Hepatocyte (in vitro differentiated cells): ENCODE results near the gene OR13J1. TPM values are rescaled to one million over a fixed set of nuclear protein-coding genes. Genes with fewer than 3 reads are reported as not detected.

Source experiments
- DNase-seq: peaks from one replicate; pipeline ENCODE4 v3.0.0-alpha.2; 2016; ENCODE audit warnings: low spot score
- H2AFZ ChIP-seq: fragments of 200-600 bp; sonication (generic); 2 replicates; pipeline ENCODE4 v1.6.0; 2016; ENCODE audit warnings: antibody characterized with exemption, mild to moderate bottlenecking
- H3K27ac ChIP-seq: fragments of 200-600 bp; sonication (generic); 2 replicates; pipeline ENCODE4 v1.5.1; 2016; ENCODE audit warnings: mild to moderate bottlenecking
- H3K27me3 ChIP-seq: fragments of 200-600 bp; sonication (generic); 2 replicates; pipeline ENCODE4 v1.6.1; 2016
- H3K36me3 ChIP-seq: fragments of 200-600 bp; sonication (generic); replicated peaks from 2 replicates; pipeline ENCODE4 v1.5.1; 2016; ENCODE audit warnings: low read depth; ENCODE audit not compliant: insufficient read depth
- H3K4me1 ChIP-seq: fragments of 200-600 bp; sonication (generic); 2 replicates; pipeline ENCODE4 v1.5.1; 2016; ENCODE audit warnings: mild to moderate bottlenecking, moderate library complexity; ENCODE audit not compliant: insufficient read depth
- H3K4me2 ChIP-seq: fragments of 200-600 bp; sonication (generic); 2 replicates; pipeline ENCODE4 v1.6.0; 2016
- H3K4me3 ChIP-seq: fragments of 200-600 bp; sonication (generic); 2 replicates; pipeline ENCODE4 v1.5.1; 2016; ENCODE audit warnings: mild to moderate bottlenecking
- H3K79me2 ChIP-seq: fragments of 200-600 bp; sonication (generic); 2 replicates; pipeline ENCODE4 v1.6.0; 2017; ENCODE audit warnings: mild to moderate bottlenecking
- H3K9me2 ChIP-seq: fragments of 200-600 bp; sonication (generic); replicated peaks from 2 replicates; pipeline ENCODE4 v1.6.0; 2017; ENCODE audit warnings: mild to moderate bottlenecking; ENCODE audit not compliant: insufficient read depth
- H3K9me3 ChIP-seq: fragments of 200-600 bp; sonication (generic); 2 replicates; pipeline ENCODE4 v1.5.1; 2016; ENCODE audit warnings: low read depth, mild to moderate bottlenecking
- H4K20me1 ChIP-seq: fragments of 200-600 bp; sonication (generic); 2 replicates; pipeline ENCODE4 v1.6.0; 2016; ENCODE audit warnings: mild to moderate bottlenecking; ENCODE audit not compliant: insufficient read depth, poor library complexity, severe bottlenecking
- EZH2 ChIP-seq: fragments of 200-600 bp; sonication (generic); IDR thresholded peaks from 2 replicates; pipeline ENCODE4 v1.6.1; 2016; ENCODE audit warnings: antibody characterized with exemption, mild to moderate bottlenecking, borderline replicate concordance
- EZH2phosphoT487 ChIP-seq: fragments of 200-600 bp; sonication (generic); IDR thresholded peaks from one replicate; pipeline ENCODE4 v1.6.1; 2018; ENCODE audit warnings: antibody characterized with exemption, mild to moderate bottlenecking, low read depth, moderate library complexity; ENCODE audit not compliant: unreplicated experiment, severe bottlenecking
- WGBS: methylation state at CpG from one replicate; pipeline ENCODE4 v1.1.6; 2016; ENCODE audit warnings: low lambda C conversion rate; ENCODE audit errors: missing lambda C conversion rate; 5-methylcytosine and 5-hydroxymethylcytosine counted together
- polyA plus RNA-seq: library from polyadenylated mRNA; unstranded; fragments of >200 nt; fragmentation: Nextera tagmentation; extraction: Ambion mirVana; gene quantifications from 2 replicates; pipeline ENCODE4 v1.2.1, GENCODE V29; 2016
- total RNA-seq: library from RNA; depleted of rRNA; stranded (reverse); fragments of >200 nt; gene quantifications from 2 replicates; pipeline ENCODE4 v1.2.3, GENCODE V29; 2014
- TF ChIP-seq, protein P1 (sequence below): fragments of 200-600 bp; sonication (generic); IDR thresholded peaks from 2 replicates; pipeline ENCODE4 v1.5.1; 2016; ENCODE audit warnings: antibody characterized with exemption, mild to moderate bottlenecking; ENCODE audit not compliant: poor library complexity

The OR13J1 gene
- total and polyA plus RNA-seq, 2 experiments from 2014 or later = not detected

DNA sequence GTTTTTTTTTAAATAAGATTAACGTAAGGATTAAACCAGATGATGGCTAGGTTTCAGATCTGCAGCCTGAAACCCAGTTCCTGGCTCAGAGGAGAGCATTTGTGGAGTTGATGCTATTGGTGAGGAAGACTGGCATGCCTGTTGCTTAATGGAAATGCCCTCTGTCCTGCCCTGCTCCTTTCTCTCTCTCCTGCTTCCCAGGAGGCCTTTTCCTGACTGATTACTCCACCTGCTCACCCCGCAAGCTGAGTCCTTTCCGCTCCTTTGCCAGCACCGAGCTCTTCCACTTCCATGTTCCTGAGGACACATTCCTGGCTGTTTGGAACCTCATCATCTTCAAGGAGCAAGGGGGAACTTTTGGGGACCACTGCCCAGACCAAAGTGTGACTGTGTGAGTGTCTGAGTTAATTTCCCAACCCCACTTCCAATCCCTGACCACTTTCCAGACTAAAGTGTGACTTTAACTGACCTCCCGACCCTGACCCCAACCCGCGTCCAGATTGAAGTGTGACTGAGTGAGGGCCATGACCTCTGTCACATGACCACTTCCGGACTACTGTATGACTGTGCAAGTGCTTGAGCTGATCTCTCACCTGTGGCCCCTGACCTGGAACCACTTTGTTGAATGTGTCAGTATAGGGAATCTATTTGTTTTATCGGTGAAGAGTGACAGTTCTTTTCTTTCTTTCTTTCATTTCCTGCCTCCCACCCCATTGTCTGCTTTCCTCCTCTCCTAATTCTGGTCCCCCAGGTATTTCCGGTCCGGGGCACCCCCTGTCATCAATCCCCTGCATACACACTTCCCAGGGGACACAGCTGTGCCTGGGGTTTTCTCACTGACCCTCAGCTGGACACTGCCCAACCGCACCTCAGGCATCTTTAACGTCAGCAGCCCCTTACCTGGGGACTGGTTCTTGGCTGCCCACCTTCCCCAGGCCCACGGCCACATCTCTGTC is 35.7 kb downstream of the OR13J1 start:
- peaks cover 51% of the 10 kb centered on the region for H3K4me1 ChIP-seq
- H3K9me3 ChIP-seq = no peaks in the 10 kb centered on the region
- peak overlapping the region; percentile 95 for H3K27ac ChIP-seq
- WGBS = 94% methylated on average over 14 of the region's 14 CpGs
- no peaks in the 10 kb centered on the region for H4K20me1 ChIP-seq
- peak overlapping the region; percentile 61 for H3K4me2 ChIP-seq
- no peak for DNase-seq
- H2AFZ ChIP-seq = no peak overlapping the region
- no peaks in the 10 kb centered on the region for H3K9me2 ChIP-seq
- TF ChIP-seq EZH2 (no peak), EZH2phosphoT487 (no peak)
- TF ChIP-seq, protein P1, sequence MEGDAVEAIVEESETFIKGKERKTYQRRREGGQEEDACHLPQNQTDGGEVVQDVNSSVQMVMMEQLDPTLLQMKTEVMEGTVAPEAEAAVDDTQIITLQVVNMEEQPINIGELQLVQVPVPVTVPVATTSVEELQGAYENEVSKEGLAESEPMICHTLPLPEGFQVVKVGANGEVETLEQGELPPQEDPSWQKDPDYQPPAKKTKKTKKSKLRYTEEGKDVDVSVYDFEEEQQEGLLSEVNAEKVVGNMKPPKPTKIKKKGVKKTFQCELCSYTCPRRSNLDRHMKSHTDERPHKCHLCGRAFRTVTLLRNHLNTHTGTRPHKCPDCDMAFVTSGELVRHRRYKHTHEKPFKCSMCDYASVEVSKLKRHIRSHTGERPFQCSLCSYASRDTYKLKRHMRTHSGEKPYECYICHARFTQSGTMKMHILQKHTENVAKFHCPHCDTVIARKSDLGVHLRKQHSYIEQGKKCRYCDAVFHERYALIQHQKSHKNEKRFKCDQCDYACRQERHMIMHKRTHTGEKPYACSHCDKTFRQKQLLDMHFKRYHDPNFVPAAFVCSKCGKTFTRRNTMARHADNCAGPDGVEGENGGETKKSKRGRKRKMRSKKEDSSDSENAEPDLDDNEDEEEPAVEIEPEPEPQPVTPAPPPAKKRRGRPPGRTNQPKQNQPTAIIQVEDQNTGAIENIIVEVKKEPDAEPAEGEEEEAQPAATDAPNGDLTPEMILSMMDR = no peak
- H3K4me3 ChIP-seq = no peak overlapping the region
- H3K27me3 ChIP-seq = no peaks in the 10 kb centered on the region
- peaks cover 31% of the 10 kb centered on the region for H3K79me2 ChIP-seq
- no peaks in the 10 kb centered on the region for H3K36me3 ChIP-seq

DNA sequence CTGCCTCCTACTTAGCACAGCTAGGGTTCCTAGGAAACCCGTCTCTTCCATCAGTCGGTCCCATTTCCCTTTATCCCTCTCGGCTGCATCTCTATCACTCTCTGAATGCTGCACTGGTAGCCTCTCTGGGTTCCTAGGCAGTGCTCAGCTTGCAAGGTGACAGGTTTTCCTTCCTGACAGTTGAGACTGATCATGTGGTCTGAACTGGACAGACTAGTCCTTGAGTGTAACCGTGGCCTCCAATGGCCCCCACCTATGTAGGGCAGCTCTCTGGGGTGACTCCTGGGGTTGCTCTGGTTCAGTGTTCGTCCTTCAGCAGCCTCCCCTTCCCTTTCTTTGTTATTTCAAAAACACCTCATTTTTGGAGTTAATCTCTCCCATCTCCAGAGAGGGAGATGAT is 37.4 kb downstream of the OR13J1 start:
- 72% methylated on average over 5 of the region's 5 CpGs for WGBS
- Histone ChIP-seq H3K4me3 (no peak overlapping the region), H3K4me1 (peaks cover 57% of the 10 kb centered on the region), H3K27me3 (no peaks in the 10 kb centered on the region), H3K27ac (peak overlapping the region; percentile 95), H3K79me2 (peaks cover 31% of the 10 kb centered on the region), H3K9me3 (no peaks in the 10 kb centered on the region), H3K4me2 (peak overlapping the region; percentile 61), H3K9me2 (no peaks in the 10 kb centered on the region), H2AFZ (no peak overlapping the region), H3K36me3 (no peaks in the 10 kb centered on the region), H4K20me1 (no peaks in the 10 kb centered on the region)
- TF ChIP-seq EZH2phosphoT487 = no peak
- TF ChIP-seq EZH2 = no peak
- TF ChIP-seq, protein P1 = no peak
- no peak for DNase-seq

- H3K27ac ChIP-seq = no peak overlapping the region
- peaks cover 55% of the 10 kb centered on the region for H3K4me1 ChIP-seq
- H2AFZ ChIP-seq = no peak overlapping the region
- TF ChIP-seq EZH2 = no peak
- TF ChIP-seq, protein P1 = no peak
- no peak for TF ChIP-seq EZH2phosphoT487
- no peaks in the 10 kb centered on the region for H4K20me1 ChIP-seq
- H3K36me3 ChIP-seq = no peaks in the 10 kb centered on the region
- 86% methylated on average over 4 of the region's 4 CpGs for whole genome bisulfite sequencing
- H3K9me2 ChIP-seq = no peaks in the 10 kb centered on the region
- peaks cover 29% of the 10 kb centered on the region for H3K79me2 ChIP-seq
- peak overlapping the region; percentile 94 for H3K4me2 ChIP-seq
- no peak for DNase-seq
- H3K9me3 ChIP-seq = no peaks in the 10 kb centered on the region
- H3K4me3 ChIP-seq = no peak overlapping the region
- H3K27me3 ChIP-seq = no peaks in the 10 kb centered on the region
These were observed 39.2 kb downstream of the OR13J1 start for GRCh38 chr9:35831040-35831439.
